ENCODE measurements around the gene POLD3.

DNA sequence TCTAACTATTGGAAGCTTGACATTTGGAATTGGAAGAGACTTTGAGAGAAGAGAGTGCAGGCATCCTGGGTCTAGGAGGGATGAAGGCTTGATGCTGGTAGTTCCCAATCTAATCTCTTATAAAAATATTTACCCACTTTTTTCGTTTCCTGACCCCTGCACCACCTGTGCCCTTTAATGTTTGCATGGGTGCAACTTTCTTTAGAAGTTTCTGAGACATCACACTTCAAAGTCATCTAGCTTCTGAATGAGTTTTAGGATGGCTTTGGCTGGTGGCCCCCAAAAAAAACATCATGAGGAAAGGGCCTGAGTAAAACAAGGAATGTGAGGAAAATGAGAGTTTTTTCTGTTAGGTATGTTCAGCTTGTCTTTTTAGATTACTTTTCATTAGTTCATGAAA is 1.1 kb downstream of the POLD3 start:
- TF ChIP-seq, protein P1, sequence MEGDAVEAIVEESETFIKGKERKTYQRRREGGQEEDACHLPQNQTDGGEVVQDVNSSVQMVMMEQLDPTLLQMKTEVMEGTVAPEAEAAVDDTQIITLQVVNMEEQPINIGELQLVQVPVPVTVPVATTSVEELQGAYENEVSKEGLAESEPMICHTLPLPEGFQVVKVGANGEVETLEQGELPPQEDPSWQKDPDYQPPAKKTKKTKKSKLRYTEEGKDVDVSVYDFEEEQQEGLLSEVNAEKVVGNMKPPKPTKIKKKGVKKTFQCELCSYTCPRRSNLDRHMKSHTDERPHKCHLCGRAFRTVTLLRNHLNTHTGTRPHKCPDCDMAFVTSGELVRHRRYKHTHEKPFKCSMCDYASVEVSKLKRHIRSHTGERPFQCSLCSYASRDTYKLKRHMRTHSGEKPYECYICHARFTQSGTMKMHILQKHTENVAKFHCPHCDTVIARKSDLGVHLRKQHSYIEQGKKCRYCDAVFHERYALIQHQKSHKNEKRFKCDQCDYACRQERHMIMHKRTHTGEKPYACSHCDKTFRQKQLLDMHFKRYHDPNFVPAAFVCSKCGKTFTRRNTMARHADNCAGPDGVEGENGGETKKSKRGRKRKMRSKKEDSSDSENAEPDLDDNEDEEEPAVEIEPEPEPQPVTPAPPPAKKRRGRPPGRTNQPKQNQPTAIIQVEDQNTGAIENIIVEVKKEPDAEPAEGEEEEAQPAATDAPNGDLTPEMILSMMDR (conservative IDR thresholded peaks at IDR 0.05; ENCODE audit: low read depth, low read length), result no peak
- no peak for TF ChIP-seq EZH2 (IDR thresholded peaks at IDR 0.05; ENCODE audit: borderline replicate concordance, low read depth, low read length, poor library complexity, severe bottlenecking)
